Stimulated activated memory B cell treated with anti-CD40 and anti-IgM and Interleukin-4, amounts not matched to agents 10 μg/mL and 1 μg/mL and 100 μg/mL, for 72 hours (primary cell): ENCODE measurements around the gene RRP9.

Experiments
- ATAC-seq: fragments of 150-1000 bp; cut with Tn5 transposase; 2 replicates; pipeline ENCODE4 v1.10.0; 2021
- H3K27ac Mint-ChIP-seq: one replicate; pipeline ENCODE4 v1.8.0; 2022; ENCODE audit warnings: mild to moderate bottlenecking, mixed read lengths
- H3K27me3 Mint-ChIP-seq: one replicate; pipeline ENCODE4 v1.8.0; 2022; ENCODE audit warnings: mixed read lengths
- H3K36me3 Mint-ChIP-seq: one replicate; pipeline ENCODE4 v1.8.0; 2022; ENCODE audit warnings: mixed read lengths
- H3K4me1 Mint-ChIP-seq: one replicate; pipeline ENCODE4 v1.8.0; 2022; ENCODE audit warnings: mixed read lengths
- H3K4me3 Mint-ChIP-seq: one replicate; pipeline ENCODE4 v1.8.0; 2022; ENCODE audit warnings: mild to moderate bottlenecking, moderate library complexity, mixed read lengths
- H3K9me3 Mint-ChIP-seq: one replicate; pipeline ENCODE4 v1.8.0; 2022; ENCODE audit warnings: mixed read lengths

RRP9 gene

DNA sequence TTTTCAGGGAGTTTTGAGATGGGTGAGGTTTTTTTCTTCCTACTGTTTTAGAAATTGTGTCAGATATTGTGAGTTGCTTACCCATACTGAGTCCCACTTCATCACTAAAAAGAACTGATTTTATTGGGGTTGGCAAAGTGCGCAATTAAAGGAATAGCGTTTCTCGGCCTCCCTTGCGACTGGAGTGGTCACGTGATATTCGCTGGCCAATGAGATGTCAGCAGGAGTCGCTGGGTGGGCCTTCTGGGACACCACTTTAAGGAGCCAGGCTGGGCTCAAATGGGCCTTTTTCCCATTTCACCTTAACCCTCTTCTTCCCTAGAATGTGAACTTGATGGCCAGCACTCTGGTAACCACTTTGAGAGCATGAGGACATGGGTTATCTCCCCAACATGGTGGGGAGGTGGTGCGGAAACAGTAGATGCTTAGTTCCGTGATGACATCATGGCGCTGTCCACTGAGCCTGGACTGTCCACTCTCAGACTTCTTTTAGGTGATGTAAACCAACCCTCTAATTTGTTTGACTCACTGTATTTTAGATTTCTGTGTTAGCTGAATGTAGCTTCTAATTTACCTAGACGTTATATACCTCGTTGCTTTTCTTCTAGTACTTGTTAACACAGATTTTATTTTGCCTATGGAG is 53.1 kb downstream of the RRP9 start:
- no peak for ATAC-seq
- Mint-ChIP-seq H3K27me3 (peaks cover 57% of the 10 kb centered on the region), H3K27ac (no peak overlapping the region), H3K36me3 (no peaks in the 10 kb centered on the region), H3K9me3 (no peaks in the 10 kb centered on the region), H3K4me1 (no peaks in the 10 kb centered on the region), H3K4me3 (no peak overlapping the region)

GRCh38 chr3:51887620-51888019 is 54.1 kb downstream of the RRP9 start:
- Mint-ChIP-seq H3K4me1 (no peaks in the 10 kb centered on the region), H3K27me3 (peaks cover 48% of the 10 kb centered on the region), H3K27ac (no peak overlapping the region), H3K36me3 (no peaks in the 10 kb centered on the region), H3K9me3 (no peaks in the 10 kb centered on the region), H3K4me3 (no peak overlapping the region)
- no peak for ATAC-seq

- no peak overlapping the region for H3K27ac Mint-ChIP-seq
- H3K27me3 Mint-ChIP-seq: peaks cover 48% of the 10 kb centered on the region
- no peak for ATAC-seq
- H3K4me3 Mint-ChIP-seq: no peak overlapping the region
- no peaks in the 10 kb centered on the region for H3K36me3 Mint-ChIP-seq
- H3K9me3 Mint-ChIP-seq: no peaks in the 10 kb centered on the region
- H3K4me1 Mint-ChIP-seq: no peaks in the 10 kb centered on the region
Measured at GRCh38 chr3:51886447-51886846, 55.3 kb downstream of the RRP9 start.
